ENCODE measurements around the gene BAZ1B.

DNA sequence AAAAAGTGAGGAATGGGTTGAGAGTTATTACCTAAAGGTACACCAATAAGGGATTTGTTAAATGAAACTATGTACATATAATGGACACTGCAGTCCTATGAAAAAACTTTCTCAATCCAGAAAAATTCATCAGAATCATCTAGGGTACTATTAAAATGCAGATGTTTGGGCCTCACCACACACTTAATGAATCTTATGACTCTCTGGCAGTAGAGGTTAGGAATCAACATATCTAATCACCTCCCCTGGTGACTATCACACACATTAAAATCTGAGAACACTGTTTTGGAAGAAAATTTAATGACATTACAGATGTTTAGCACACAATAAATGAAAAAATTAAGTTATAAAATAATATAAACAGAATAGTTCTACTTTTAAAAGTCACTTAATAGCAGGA, 32.1 kb downstream of the BAZ1B start:
- TF ChIP-seq CTCF (IDR thresholded peaks at IDR 0.05 in 4 of 5, conservative IDR thresholded peaks at IDR 0.05 in 1 of 5) = no peak
- TF ChIP-seq POLR2A (IDR thresholded peaks at IDR 0.05) = no peak
